GM23338 (cell line): ENCODE results near the gene SPATA9. TPM values are rescaled to one million over a fixed set of nuclear protein-coding genes. Genes with fewer than 3 reads are reported as not detected.

Source experiments
- ATAC-seq: fragments of 200-7000 bp; cut with Tn5 transposase; 3 replicates; pipeline ENCODE4 v1.9.1; 2020
- DNase-seq: peaks from one replicate; pipeline ENCODE4 v3.0.0-alpha.2; 2015; ENCODE audit warnings: low spot score
- H2AFZ ChIP-seq: fragments of 200-600 bp; sonication (generic); 2 replicates; pipeline ENCODE4 v1.8.0; 2016; ENCODE audit warnings: antibody characterized with exemption, mild to moderate bottlenecking, moderate library complexity
- H3F3A ChIP-seq: fragments of 200-600 bp; sonication (generic); replicated peaks from 2 replicates; pipeline ENCODE4 v1.8.0; 2017; ENCODE audit warnings: antibody characterized with exemption, mixed run types, low read depth
- H3K27ac ChIP-seq: fragments of 200-600 bp; sonication (generic); 2 replicates; pipeline ENCODE4 v1.6.1; 2016; ENCODE audit warnings: low read depth
- H3K27me3 ChIP-seq: fragments of 200-600 bp; sonication (generic); 2 replicates; pipeline ENCODE4 v1.8.0; 2016; ENCODE audit warnings: mild to moderate bottlenecking, mixed run types, moderate library complexity; ENCODE audit not compliant: insufficient read depth
- H3K36me3 ChIP-seq: fragments of 200-600 bp; sonication (generic); 2 replicates; pipeline ENCODE4 v1.8.0; 2016; ENCODE audit warnings: mild to moderate bottlenecking; ENCODE audit not compliant: insufficient read depth
- H3K4me1 ChIP-seq: fragments of 200-600 bp; sonication (generic); 2 replicates; pipeline ENCODE4 v1.8.0; 2016; ENCODE audit warnings: mild to moderate bottlenecking, moderate library complexity; ENCODE audit not compliant: insufficient read depth
- H3K4me2 ChIP-seq: fragments of 200-600 bp; sonication (generic); 2 replicates; pipeline ENCODE4 v1.7.1; 2017; ENCODE audit warnings: mixed run types
- H3K4me3 ChIP-seq: fragments of 200-600 bp; sonication (generic); 2 replicates; pipeline ENCODE4 v1.6.1; 2016; ENCODE audit warnings: mixed run types
- H3K79me2 ChIP-seq: fragments of 200-600 bp; sonication (generic); replicated peaks from 2 replicates; pipeline ENCODE4 v1.8.0; 2017; ENCODE audit warnings: mild to moderate bottlenecking; ENCODE audit not compliant: insufficient read depth
- H3K9me2 ChIP-seq: fragments of 200-600 bp; sonication (generic); 2 replicates; pipeline ENCODE4 v1.8.0; 2017; ENCODE audit not compliant: insufficient read depth
- H4K20me1 ChIP-seq: fragments of 200-600 bp; sonication (generic); replicated peaks from 2 replicates; pipeline ENCODE4 v1.8.0; 2017; ENCODE audit warnings: mild to moderate bottlenecking; ENCODE audit not compliant: insufficient read depth
- H3K27ac Mint-ChIP-seq: 2 replicates; pipeline ENCODE4 v1.8.0; 2020; ENCODE audit warnings: inconsistent platforms, mild to moderate bottlenecking, moderate library complexity, mixed read lengths
- H3K27me3 Mint-ChIP-seq: 3 replicates; pipeline ENCODE4 v1.8.0; 2022; ENCODE audit warnings: low read depth, mild to moderate bottlenecking, moderate library complexity, mixed read lengths, inconsistent platforms; ENCODE audit not compliant: insufficient read depth, poor library complexity
- H3K36me3 Mint-ChIP-seq: 3 replicates; pipeline ENCODE4 v1.8.0; 2021; ENCODE audit warnings: low read depth, mild to moderate bottlenecking, inconsistent platforms, moderate library complexity, mixed read lengths
- H3K4me1 Mint-ChIP-seq: 3 replicates; pipeline ENCODE4 v1.8.0; 2020; ENCODE audit warnings: mild to moderate bottlenecking, inconsistent platforms, mixed read lengths
- H3K4me3 Mint-ChIP-seq: 3 replicates; pipeline ENCODE4 v1.8.0; 2021; ENCODE audit warnings: moderate library complexity, mild to moderate bottlenecking, inconsistent platforms, mixed read lengths
- H3K9me3 Mint-ChIP-seq: 3 replicates; pipeline ENCODE4 v1.8.0; 2020; ENCODE audit warnings: moderate library complexity, mild to moderate bottlenecking, inconsistent platforms, mixed read lengths
- CREB1 ChIP-seq: fragments of 250-450 bp; sonication (Bioruptor Pico); IDR thresholded peaks from 2 replicates; pipeline ENCODE4 v1.5.0; 2020; ENCODE audit warnings: low read depth, mild to moderate bottlenecking, moderate library complexity
- CTCF ChIP-seq, 2 experiments: fragments of 200-600 bp in 1 of 2; sonication (generic) in 1 of 2; conservative IDR thresholded peaks; 2 replicates each; pipeline versions ENCODE4 v1.5.1 to v1.6.1; 2016 to 2017; ENCODE audit warnings: antibody characterized with exemption in 2 of 2, low read depth in 2 of 2, mild to moderate bottlenecking in 2 of 2, moderate library complexity in 1 of 2
- EZH2 ChIP-seq: fragments of 200-600 bp; sonication (generic); IDR thresholded peaks from one replicate; pipeline ENCODE4 v1.8.0; 2017; ENCODE audit warnings: antibody characterized with exemption, mild to moderate bottlenecking, low read depth; ENCODE audit not compliant: unreplicated experiment
- EZH2phosphoT487 ChIP-seq: fragments of 200-600 bp; sonication (generic); IDR thresholded peaks from one replicate; pipeline ENCODE4 v1.8.1; 2018; ENCODE audit warnings: antibody characterized with exemption; ENCODE audit not compliant: unreplicated experiment
- JUNB ChIP-seq: IDR thresholded peaks from one replicate; pipeline ENCODE4 v1.6.1; 2016; ENCODE audit warnings: antibody characterized with exemption; ENCODE audit not compliant: unreplicated experiment
- NANOG ChIP-seq: IDR thresholded peaks from 2 replicates; pipeline ENCODE4 v1.6.1; 2016; ENCODE audit warnings: antibody characterized with exemption, borderline replicate concordance
- POLR2AphosphoS5 ChIP-seq: IDR thresholded peaks from 2 replicates; pipeline ENCODE4 v1.6.1; 2016; ENCODE audit warnings: antibody characterized with exemption, low read depth
- REST ChIP-seq: IDR thresholded peaks from one replicate; pipeline ENCODE4 v1.6.1; 2018; ENCODE audit warnings: antibody characterized with exemption; ENCODE audit not compliant: unreplicated experiment
- STAT1 ChIP-seq: IDR thresholded peaks from one replicate; pipeline ENCODE4 v1.6.1; 2016; ENCODE audit warnings: antibody characterized with exemption; ENCODE audit not compliant: unreplicated experiment
- ZNF114 ChIP-seq: fragments of 250-450 bp; sonication (Bioruptor Pico); IDR thresholded peaks from 2 replicates; pipeline ENCODE4 v1.5.0; 2020; ENCODE audit warnings: mild to moderate bottlenecking, moderate library complexity
- ZNF331 ChIP-seq: fragments of 250-450 bp; sonication (Bioruptor Pico); IDR thresholded peaks from 2 replicates; pipeline ENCODE4 v1.5.0; 2020; ENCODE audit warnings: low read depth, mild to moderate bottlenecking, moderate library complexity
- polyA plus RNA-seq: library from polyadenylated mRNA; unstranded; fragments of >200 nt; fragmentation: Nextera tagmentation; extraction: Ambion mirVana; gene quantifications from 2 replicates; pipeline ENCODE4 v1.2.1, GENCODE V29; 2016
- total RNA-seq: library from RNA; depleted of rRNA; stranded (reverse); fragments of >200 nt; shearing (Covaris generic); gene quantifications from 2 replicates; pipeline ENCODE4 v1.2.3, GENCODE V29; 2014
- TF ChIP-seq, protein P1 (sequence below): IDR thresholded peaks from 2 replicates; pipeline ENCODE4 v1.6.1; 2016; ENCODE audit warnings: antibody characterized with exemption

SPATA9 gene
- total and polyA plus RNA-seq, 2 experiments from 2014 or later: not detected

DNA sequence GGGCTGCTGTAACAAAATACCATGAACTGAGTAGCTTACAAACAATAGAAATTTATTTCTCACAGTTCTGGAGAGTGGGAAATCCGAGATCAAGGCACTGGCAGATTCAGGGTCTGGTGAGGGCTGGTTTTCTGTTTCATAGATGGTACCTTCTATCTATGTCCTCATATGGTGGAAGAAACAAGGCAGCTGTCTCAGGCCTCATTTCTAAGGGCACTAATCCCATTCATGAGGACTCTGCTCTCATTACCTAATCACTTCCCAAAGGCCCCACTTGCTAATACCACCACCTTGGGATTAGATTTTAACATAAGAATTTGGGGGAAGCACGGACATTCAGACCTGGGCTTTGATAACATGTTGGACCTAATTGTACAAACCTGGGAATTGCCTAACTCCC lies 22.7 kb downstream of the SPATA9 start (continued):
- TF ChIP-seq, protein P1, sequence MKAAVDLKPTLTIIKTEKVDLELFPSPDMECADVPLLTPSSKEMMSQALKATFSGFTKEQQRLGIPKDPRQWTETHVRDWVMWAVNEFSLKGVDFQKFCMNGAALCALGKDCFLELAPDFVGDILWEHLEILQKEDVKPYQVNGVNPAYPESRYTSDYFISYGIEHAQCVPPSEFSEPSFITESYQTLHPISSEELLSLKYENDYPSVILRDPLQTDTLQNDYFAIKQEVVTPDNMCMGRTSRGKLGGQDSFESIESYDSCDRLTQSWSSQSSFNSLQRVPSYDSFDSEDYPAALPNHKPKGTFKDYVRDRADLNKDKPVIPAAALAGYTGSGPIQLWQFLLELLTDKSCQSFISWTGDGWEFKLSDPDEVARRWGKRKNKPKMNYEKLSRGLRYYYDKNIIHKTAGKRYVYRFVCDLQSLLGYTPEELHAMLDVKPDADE: no peak
- TF ChIP-seq ZNF331 (CRISPR knock-in tag) (no peak), JUNB (no peak), NANOG (no peak), REST (no peak), ZNF114 (no peak)

- no peaks in the 10 kb centered on the region for H3K4me1 ChIP-seq
- no peaks in the 10 kb centered on the region for H4K20me1 ChIP-seq
- H3K36me3 ChIP-seq: no peaks in the 10 kb centered on the region
- H3F3A ChIP-seq: no peaks in the 10 kb centered on the region
- H3K4me3 ChIP-seq: no peak overlapping the region
- Mint-ChIP-seq H3K36me3 (no peaks in the 10 kb centered on the region), H3K4me1 (peaks cover 4% of the 10 kb centered on the region; the same call in 1 of the 3 replicates), H3K9me3 (no peaks in the 10 kb centered on the region), H3K27me3 (no peaks in the 10 kb centered on the region), H3K4me3 (no peak overlapping the region), H3K27ac (no peak overlapping the region)
- no peaks in the 10 kb centered on the region for H3K9me2 ChIP-seq
- no peaks in the 10 kb centered on the region for H3K27me3 ChIP-seq
- H3K4me2 ChIP-seq: no peak overlapping the region
- ATAC-seq: no peak
- DNase-seq: no peak
- H3K79me2 ChIP-seq: no peaks in the 10 kb centered on the region
- no peak overlapping the region for H3K27ac ChIP-seq
- no peak overlapping the region for H2AFZ ChIP-seq
- TF ChIP-seq ZNF114 (no peak), CTCF (conservative IDR thresholded peaks at IDR 0.05; ENCODE audit: low read depth in 2 of 2) (no peak), CREB1 (CRISPR knock-in tag) (no peak), JUNB (no peak), STAT1 (no peak), NANOG (no peak), EZH2phosphoT487 (no peak), POLR2AphosphoS5 (no peak), ZNF331 (CRISPR knock-in tag) (no peak), REST (no peak), EZH2 (no peak)
- TF ChIP-seq, protein P1: no peak
Observed at GRCh38 chr5:95655575-95655974, 27.2 kb downstream of the SPATA9 start.
